Stimulated activated CD4-positive, alpha-beta T cell treated with anti-CD3 and anti-CD28 coated beads, Interleukin-15, amount 100 ng/mL, for 1 hour (primary cell): Measurements from ENCODE around the gene CSF3.
"Not testable (repeated sequence)": the region's sequence is repeated elsewhere in the genome, so short reads cannot be mapped to it uniquely, and the experiment has no call there.

Source experiments
- DNase-seq, 2 donors: peaks; one replicate each; pipeline ENCODE4 v3.0.0-alpha.2; 2020; ENCODE audit warnings: low read depth in 1 of 2, low spot score in 1 of 2

The CSF3 gene

DNA sequence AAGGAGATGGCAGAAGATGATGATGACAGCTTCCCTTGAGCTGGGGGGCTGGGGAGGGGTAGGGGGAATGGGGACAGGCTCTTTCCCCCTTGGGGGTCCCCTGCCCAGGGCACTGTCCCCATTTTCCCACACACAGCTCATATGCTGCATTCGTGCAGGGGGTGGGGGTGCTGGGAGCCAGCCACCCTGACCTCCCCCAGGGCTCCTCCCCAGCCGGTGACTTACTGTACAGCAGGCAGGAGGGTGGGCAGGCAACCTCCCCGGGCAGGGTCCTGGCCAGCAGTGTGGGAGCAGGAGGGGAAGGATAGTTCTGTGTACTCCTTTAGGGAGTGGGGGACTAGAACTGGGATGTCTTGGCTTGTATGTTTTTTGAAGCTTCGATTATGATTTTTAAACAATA is 17.7 kb upstream of the CSF3 start:
- no peak for DNase-seq

DNA sequence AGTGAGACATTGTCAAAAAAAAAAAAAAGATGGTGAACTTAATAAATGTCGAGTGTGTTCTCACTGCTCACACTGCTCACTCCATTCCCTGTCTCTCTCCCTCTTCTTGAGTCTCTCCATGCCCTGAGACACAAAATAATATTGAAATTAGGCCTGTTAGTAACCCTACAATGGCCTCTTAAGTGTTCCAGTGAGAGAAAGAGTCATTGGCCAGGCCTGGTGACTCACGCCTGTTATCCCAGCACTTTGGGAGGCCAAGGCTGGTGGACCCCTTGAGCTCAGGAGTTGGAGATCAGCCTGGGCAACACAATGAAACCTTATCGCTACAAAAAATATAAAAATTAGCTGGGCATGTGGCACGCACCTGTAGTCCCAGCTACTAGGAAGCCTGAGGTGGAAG is 16.2 kb upstream of the CSF3 start:
- no peak for DNase-seq

DNA sequence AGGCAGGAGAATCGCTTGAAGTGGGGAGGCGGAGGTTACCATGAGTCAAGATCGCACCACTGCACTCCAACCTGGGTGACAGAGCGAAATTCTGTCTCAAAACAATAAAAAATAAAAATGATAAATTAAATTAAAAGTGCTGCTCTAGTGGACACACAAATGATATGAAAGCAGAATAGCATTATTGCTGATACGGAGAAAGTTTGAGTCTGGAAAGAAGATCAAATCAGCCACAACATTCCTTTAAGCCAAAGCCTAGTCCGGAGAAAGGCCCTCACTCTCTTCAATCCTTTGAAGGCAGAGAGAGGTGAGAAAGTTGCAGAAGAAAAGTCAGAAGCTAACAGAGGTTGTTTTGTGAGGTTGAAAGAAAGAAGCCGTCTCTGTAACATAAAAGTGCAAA is 15.1 kb upstream of the CSF3 start:
- no peak for DNase-seq

DNA sequence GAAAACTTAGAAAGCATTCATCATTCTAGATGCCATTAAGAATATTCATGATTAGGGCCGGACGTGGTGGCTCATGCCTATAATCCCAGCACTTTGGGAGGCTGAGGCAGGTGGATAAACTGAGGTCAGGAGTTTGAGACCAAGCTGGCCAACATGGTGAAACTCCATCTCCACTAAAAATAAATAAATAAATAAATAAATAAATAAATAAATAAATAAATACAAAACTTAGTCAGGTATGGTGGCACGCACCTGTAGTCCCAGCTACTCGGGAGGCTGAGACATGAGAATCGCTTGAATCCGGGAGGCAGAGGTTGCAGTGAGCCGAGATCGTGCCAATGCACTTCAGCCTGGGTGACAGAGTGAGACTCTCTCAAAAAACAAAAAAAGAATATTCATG is 13.9 kb upstream of the CSF3 start:
- DNase-seq: not testable (repeated sequence)

DNA sequence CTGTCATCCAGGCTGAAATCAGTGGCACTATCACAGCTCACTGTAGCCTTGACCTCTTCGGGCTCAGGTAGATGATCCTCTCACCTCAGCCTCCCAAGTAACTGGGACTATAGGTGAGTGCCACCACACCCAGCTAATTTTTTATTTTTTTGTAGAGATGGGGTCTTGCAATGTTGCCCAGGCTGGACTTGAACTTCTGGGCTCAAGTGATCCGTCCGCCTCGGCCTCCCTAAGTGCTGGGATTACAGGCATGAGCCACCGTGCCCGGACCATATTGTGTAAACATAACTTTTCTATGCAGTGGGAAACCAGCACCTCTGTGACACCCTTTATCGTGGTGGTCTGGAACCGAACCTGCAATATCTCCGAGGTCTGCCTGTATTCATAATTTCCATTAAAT is 11.2 kb upstream of the CSF3 start:
- no peak for DNase-seq

DNA sequence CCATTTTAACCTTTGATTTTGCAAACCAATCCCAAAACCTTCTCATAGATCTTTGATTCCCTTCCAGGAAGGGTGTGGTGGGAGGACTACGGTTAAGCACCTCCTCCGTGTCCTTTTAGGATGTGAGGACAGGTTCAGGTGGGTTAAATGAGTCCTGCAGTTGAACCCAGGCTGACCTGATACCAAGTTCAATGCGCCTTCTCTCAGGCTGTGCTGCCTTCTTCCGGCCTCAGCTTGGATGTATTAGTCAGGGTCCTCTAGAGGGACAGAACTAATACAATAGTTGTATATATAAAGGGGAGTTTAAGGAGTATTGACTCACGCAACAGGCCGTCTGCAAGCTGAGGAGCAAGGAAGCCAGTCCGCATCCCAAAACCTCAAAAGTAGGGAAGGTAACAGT is 10.5 kb upstream of the CSF3 start:
- DNase-seq: no peak

DNA sequence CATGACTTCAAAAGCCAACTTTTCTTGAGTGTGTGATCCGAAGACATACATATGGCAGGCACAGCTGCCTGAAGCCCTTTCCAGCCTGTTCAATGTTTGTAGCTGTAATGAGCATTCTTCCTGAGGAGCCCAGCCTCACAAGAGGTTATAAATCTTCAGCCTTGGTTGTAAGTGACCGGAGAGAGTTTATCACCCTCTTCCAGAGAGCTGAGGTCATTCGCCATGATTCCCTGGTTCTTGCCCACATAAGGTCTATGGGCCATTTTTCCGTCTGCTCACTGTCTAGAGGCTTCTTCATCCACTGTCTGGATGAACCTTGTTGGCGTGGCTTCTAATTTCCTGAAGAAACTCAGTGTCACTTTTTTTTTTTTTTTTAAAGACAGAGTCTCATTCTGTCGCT is 9.7 kb upstream of the CSF3 start:
- DNase-seq: no peak

DNA sequence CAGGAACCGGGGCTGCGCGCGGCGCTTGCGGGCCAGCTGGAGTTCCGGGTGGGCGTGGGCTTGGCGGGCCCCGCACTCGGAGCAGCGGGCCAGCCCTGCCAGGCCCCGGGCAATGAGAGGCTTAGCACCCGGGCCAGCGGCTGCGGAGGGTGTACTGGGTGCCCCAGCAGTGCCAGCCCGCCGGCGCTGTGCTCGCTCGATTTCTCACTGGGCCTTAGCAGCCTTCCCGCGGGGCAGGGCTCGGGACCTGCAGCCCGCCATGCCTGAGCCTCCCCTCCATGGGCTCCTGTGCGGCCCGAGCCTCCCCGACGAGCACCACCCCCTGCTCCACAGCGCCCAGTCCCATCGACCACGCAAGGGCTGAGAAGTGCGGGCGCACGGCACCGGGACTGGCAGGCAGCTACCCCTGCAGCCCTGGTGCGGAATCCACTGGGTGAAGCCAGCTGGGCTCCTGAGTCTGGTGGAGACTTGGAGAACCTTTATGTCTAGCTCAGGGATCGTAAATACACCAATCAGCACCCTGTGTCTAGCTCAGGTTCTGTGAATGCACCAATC is 4.2 kb upstream of the CSF3 start:
- DNase-seq: not testable (repeated sequence)

DNA sequence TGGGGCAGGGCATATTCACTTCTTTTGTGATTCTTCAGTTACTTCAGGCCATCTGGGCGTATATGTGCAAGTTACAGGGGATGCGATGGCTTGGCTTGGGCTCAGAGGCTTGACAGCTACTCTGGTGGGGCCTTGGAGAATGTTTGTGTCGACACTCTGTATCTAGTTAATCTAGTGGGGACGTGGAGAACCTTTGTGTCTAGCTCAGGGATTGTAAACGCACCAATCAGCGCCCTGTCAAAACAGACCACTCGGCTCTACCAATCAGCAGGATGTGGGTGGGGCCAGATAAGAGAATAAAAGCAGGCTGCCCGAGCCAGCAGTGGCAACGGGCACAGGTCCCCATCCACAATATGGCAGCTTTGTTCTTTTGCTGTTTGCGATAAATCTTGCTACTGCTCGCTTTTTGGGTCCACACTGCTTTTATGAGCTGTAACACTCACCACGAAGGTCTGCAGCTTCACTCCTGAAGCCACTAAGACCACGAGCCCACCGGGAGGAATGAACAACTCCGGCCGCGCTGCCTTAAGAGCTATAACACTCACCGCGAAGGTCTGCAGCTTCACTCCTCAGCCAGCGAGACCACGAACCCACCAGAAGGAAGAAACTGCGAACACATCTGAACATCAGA is 3.1 kb upstream of the CSF3 start:
- DNase-seq: not testable (repeated sequence)

DNA sequence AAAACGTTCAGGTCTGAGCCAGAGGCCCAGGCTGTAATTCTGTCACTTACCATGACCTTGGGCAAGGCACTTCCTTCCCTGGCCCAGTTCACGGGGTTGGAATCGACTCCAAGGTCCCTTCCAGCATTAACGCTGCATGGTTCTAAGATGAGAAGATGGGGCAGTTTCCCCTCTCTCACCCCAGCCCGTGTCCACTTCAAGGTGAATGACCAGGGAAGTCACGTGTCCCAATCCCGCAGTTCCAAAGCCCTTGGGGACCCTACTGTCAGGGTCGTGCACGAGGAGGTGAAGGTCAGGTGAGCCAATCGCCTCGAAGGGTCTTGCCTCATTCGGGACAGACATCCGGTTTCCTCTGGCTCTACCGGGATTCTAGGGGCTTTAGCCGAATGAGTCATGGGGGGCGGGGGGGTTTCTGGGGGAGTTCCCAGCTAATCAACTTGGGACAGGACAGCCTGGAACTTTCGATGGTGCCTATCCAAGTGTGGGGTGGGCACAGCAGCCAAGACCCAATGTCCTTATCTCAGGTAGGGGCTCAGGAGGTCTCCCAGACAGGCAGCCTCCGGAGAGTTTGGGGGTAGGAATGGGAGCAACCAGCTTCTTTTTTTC is 762 bp upstream of the CSF3 start:
- DNase-seq: no peak

DNA sequence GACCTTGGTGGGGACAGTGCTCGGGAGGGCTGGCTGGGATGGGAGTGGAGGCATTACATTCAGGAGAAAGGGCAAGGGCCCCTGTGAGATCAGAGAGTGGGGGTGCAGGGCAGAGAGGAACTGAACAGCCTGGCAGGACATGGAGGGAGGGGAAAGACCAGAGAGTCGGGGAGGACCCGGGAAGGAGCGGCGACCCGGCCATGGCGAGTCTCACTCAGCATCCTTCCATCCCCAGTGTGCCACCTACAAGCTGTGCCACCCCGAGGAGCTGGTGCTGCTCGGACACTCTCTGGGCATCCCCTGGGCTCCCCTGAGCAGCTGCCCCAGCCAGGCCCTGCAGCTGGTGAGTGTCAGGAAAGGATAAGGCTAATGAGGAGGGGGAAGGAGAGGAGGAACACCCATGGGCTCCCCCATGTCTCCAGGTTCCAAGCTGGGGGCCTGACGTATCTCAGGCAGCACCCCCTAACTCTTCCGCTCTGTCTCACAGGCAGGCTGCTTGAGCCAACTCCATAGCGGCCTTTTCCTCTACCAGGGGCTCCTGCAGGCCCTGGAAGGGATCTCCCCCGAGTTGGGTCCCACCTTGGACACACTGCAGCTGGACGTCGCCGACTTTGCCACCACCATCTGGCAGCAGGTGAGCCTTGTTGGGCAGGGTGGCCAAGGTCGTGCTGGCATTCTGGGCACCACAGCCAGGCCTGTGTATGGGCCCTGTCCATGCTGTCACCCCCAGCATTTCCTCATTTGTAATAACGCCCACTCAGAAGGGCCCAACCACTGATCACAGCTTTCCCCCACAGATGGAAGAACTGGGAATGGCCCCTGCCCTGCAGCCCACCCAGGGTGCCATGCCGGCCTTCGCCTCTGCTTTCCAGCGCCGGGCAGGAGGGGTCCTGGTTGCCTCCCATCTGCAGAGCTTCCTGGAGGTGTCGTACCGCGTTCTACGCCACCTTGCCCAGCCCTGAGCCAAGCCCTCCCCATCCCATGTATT is 1.1 kb downstream of the CSF3 start:
- DNase-seq: no peak

DNA sequence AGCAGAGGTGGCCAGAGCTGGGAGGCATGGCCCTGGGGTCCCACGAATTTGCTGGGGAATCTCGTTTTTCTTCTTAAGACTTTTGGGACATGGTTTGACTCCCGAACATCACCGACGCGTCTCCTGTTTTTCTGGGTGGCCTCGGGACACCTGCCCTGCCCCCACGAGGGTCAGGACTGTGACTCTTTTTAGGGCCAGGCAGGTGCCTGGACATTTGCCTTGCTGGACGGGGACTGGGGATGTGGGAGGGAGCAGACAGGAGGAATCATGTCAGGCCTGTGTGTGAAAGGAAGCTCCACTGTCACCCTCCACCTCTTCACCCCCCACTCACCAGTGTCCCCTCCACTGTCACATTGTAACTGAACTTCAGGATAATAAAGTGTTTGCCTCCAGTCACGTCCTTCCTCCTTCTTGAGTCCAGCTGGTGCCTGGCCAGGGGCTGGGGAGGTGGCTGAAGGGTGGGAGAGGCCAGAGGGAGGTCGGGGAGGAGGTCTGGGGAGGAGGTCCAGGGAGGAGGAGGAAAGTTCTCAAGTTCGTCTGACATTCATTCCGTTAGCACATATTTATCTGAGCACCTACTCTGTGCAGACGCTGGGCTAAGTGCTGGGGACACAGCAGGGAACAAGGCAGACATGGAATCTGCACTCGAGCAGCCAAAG is 2.3 kb downstream of the CSF3 start:
- DNase-seq: no peak

DNA sequence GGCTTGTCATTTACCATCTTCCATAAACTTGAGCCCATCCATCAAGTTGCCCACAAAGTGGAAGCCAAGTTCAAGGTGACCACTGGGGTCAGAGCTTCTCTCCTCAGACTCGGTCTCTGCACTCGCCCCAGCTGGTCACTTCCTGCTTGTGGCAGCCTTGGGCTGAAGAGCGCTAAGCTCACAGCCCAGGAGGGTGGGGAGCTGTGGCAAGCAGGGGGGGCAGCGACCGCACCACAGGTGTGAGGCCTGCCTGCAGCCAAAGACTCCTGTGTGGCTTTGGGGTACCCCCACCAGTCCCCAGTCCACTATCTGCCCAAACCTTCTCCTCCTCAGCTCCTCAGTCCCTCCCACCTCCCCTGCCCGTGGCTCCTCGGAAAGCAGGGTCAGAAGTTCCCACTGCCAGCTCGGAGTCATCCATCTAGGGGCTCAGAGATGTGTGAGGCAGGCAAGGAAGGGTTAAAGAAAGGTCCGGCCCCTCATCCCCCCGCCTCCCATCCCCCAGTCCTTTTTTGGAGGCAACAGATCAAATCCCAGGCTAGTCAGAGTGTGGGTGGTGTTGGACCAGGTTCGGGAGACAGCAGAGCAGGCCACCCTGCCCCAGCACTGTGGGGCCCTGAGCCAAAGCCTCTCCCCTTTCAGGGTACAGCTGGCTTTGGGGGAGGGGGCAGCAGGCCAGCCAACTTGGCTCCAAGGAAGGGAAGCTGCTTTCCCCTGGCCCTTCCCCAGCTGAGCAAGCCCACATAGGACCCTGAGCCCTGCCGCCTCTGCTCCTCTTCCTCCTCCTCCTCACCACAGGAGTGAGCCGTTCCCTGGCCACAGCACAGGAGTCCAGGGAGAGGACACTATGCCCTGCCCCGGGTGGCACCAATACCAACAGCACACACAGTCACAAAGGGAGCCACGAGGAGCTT is 3.2 kb downstream of the CSF3 start:
- DNase-seq: no peak

DNA sequence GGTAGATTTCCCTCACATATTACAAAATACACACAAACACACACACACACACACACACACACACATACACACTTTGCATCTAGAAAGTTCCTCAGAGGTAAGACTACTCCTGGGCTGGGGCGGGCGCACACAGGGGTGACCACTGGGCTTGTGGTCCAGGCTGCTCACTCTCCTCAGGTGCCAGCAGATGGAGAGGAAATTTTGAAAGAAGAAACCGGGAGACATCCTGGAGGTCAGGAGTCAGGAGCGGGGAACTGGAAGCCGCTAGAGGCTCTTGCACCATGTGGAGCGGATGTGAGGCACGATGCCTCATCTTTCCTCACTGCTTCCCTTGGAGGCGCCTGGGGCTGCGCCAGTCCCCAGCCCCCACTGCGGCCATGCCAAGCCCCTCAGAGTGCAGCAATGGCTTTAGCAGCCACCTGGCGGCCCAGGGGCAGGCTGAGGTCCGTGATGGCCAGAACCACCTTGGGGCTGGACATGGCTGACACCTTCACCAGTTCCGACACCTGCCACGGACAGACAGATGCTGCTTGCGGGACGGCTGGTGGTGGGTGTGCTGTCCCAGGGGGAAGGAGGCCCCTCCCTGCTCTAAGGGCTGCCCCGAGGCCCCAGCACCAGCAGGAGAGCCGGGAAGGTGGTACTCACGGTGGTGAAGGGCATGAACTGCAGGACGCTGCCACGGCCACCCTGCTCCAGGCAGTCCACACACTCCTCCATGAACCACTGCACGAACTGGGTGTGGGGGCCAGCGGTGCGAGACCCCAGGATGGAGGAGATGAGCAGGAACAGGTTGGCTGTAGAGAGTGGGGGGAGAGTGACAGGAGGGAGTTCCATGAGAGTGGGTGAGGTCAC is 4.1 kb downstream of the CSF3 start:
- DNase-seq: no peak

DNA sequence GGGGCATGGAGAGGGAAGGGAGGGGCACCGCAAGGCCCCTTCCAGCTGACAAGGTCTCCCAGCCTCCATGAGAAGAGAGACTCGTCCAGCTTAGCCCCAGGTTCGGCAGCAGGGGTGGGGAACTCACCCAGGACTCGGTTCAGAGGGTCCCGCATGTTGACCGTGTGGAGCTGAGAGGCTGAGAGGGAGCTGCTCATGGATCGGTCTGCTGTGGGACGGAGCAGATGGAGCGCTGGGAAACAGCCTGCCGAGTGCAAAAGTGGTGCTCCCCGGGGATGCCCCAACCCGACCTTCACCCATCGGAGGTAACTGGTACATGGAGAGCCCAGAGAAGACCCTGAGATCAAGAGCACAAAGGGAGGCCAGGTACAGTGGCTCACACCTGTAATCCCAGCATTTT is 4.9 kb downstream of the CSF3 start:
- no peak for DNase-seq

DNA sequence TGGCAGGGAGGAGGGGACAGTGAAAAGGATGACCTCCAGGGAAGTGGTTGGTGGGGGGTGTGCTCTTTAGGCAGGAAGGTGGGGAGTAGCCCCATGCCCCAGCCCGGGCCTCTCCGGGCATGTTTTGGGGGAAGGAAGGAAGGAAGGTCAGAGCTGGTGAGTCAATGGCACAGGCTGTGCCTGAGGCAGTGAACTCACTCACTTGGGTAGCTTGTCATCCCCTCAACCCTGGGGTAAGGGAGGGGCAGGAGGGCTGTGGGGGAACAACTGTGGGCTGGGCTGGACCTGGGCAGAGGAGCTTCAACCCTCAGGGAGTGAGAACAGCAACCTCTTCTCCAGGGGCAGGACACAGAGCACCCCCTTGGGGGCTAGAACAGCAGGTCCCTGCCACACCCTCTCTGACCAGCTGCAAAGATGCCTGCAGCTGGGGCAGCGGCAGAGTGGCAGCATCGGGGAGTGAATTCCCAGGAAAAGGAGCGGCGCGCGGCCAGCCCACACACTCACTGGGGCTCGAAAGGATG is 6.3 kb downstream of the CSF3 start:
- DNase-seq: no peak

DNA sequence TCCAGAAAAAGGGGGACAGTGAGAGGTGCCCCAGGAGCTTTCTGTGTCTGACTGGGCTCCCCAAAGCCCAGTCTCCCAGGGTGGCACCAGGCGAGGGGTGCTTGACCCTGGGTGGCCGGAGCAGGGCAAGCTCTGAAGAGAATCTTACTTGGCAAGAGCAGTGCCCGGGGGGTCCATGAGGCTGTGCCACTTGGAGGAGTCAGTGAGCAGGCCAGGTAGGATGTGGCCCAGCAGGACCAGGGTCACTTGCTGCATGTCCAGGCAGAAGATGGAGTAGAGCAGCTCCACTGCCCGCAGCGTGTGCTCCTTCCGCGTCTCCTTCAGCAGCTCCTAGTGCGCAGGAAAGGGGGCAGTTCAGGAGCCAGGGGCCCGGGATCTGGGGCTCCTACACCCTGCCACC is 7.3 kb downstream of the CSF3 start:
- no peak for DNase-seq

DNA sequence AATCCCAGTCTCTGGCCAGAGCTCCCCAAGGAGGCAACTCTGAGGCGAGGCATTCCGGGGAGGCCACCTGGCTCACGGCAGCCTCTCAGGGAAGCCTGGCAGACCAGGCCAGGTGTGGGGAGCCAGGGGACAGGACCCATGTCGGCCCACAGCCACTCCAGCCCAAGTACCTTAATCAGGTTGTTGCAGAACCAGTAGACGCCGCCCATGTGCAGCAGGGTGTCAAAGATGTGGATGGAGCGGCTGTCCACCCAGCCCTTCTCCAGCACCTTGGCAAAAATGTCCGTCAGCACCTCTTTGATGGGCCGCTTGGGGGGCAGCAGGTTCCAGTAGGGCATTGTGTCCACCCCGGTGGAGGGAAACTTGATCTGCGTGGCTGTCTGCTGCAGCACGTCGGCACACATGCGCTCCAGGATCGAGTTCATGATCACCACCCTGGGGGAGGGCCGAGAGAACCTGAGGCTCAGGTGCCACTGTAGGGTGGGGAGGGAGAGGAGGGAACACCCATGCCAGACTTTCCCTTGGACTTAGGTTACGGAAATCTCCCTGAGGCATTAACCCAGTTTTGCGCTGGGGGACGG is 7.8 kb downstream of the CSF3 start:
- DNase-seq: no peak
